KBM-7 (cell line): ENCODE data around the gene TMEM120B.
A peak's percentile ranks its signal among the peaks of the same experiment; 100 is the strongest.
"Not testable (repeated sequence)": the region's sequence is repeated elsewhere in the genome, so short reads cannot be mapped to it uniquely, and the experiment has no call there.

Experiments
- DNase-seq: peaks from one replicate; pipeline ENCODE4 v3.0.0-alpha.2; 2015
- in situ Hi-C: fragments of 300-500 bp; cut with MboI; formaldehyde crosslinking; loops from 2 replicates; pipeline ENCODE4 v1.14.3; 2020; ENCODE audit warnings: low sequenced_read_pairs, low pct_unique_long_range_greater_than_20kb, mixed read lengths

Gene TMEM120B

DNA sequence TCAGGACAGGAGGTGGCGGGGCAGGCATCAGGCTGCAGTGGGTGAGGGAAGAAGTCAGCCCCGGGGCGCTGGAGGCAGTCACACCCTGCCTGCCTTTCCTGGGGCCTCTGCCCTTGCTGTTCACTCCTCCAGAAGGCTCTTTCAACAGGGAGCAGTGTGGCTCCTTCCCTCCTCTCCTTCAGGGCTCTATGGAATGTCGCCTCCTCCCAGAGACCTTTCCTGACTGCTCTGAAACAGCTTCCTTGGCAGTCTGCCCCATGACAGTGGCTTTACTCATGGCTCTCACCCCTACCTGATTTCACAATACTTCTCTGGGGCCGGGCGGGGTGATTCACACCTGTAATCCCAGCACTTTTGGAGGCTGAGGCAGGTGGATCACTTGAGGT, 73.9 kb downstream of the TMEM120B start:
- no peak for DNase-seq
- in situ Hi-C loops = no loop called here

DNA sequence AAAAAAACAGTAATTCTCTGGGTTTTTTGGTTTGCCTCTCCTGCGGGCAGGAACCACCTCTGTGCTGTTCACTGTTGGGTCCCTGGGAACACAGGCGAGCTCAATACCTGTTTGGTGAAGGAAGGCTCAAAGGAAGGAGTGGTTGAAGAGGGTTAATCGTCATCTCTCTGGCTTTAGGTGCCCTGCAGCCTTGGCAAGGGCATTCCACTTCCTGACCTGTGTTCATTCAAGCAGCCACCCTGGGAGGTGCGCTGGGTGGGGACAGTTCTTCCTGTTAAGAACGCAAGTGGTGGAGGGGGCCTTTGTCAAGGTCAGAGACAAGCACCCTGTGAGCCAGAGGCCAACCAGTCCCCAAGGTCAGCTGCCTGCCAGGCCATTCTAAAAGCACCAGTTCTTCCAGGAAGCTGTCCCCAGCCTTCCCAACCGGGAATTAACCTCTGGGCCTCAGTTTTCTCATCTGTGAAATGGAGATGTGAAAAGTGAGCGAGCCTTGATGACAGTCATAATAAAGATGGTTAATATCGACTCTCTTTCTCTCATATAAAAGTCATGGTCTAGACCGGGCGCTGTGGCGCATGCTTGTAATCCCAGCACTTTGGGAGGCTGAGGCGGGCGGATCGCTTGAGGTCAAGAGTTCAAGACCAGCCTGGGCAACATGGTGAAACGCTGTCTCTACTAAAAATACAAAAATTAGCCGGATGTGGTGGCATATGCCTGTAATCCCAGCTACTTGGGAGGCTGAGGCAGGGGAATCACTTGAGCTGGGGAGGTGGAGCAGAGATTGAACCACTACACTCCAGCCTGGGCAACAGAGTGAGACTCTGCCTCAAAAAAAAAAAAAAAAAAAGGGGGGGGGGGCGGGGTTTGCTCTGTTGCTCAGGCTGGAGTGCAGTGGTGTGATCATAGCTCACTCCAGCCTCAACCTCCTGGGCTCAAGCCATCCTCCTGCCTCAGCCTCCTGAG, 74.8 kb downstream of the TMEM120B start:
- DNase-seq = no peak
- in situ Hi-C loops = no loop called here

DNA sequence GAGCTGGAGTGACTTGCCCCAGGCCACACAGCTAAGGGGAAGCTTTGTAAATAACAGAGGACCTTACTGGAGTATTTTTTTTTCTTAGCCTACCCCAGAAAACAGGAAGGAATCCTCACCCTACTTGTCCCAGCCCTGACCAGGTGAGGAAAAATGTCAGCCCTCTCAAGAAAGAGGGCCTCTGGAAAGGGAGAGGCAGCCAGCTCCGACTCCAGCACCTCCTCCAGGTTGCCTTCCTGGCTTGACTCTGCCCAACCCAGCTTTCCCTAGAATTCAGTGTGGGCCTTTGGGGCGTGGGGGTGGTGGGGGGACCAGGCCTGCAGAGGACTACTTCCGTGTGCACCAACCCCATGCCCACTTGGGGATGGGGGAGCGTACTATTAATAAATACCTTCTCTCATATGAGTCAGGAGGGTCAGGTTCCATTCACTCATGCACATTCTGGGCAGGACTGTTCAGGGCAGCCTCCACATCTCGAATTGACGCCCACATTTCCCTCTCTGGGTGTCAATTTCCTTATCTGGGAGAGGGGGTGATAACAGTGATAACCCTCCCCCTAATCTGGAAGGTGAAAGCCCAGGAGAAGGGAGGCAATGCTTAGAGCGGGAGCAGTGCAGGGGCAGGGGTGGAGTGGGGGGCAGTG, 75.7 kb downstream of the TMEM120B start:
- in situ Hi-C loops = no loop called here
- DNase-seq = no peak

DNA sequence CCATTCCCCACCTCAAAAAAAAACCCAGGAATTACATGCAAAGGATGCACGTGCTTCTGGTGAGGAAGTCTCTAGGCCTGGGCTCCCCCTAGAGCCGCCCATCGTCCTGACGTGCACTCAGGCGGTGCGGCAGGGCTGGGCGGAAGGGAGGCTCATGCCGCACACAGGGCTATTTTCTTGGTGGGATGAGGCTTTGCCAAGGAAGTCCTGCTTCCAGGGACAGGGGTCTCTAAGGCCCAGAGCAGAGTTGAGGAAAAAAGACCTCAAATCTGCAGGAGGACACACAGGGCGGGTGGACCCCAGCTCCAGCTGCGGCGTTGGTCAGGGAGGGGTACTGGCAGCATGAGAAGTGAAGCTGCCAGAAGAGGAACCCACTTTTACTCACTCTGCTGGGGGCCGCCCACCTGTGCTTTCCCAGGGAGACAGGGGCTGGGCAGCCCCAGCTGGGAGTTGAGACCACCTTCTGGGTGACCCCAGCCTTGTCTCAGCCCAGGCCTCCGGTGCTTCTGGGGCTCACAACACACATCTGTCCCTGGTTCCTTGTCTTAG, 76.8 kb downstream of the TMEM120B start:
- peak; percentile 75 for DNase-seq
- in situ Hi-C loops = no loop called here

DNA sequence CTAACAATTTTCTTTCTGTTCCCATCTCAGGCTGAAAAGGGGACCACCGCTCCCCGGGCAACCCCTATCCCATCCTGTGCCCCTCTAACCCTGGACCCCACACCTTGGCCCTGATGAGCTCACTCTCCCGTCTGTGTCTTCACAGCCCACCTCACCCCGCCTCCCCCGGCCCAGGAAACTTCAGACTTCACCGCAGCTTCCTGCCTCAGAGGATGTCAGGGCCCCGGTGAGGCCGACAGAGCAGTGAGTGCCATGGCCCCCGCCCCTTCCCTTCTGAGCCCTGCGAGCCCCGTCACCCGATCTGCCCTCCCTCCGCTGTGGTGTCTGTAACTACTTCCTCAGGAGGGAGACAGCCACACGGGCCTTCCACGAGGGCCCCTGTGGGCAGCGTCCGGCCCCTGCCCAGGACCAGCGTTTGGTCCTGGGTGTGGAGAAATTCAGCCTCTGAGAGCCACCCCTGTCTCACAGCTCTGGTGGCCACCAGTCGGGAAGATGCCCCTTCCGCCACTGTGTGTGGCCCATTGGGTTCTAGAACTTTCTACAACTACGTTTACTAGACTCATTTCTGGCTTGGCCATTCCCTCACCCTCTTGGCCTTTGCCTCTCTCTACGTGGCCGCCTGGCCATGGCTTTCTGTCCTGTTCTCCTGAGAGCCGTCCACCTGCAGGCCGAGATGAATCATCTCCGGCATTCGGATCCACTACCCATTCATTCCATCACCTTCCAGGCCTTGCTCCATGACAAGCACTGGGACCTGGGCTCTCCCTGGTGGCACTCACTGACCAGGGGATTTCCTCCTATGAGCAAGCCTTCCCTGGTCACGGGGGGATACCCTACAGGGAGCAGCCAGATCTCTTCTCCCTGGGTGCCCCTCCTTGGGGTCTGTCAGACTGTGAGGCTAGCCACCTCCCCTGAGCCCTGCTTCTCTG, 77.5 kb downstream of the TMEM120B start:
- in situ Hi-C loops = no loop called here
- peak; percentile 94 for DNase-seq

DNA sequence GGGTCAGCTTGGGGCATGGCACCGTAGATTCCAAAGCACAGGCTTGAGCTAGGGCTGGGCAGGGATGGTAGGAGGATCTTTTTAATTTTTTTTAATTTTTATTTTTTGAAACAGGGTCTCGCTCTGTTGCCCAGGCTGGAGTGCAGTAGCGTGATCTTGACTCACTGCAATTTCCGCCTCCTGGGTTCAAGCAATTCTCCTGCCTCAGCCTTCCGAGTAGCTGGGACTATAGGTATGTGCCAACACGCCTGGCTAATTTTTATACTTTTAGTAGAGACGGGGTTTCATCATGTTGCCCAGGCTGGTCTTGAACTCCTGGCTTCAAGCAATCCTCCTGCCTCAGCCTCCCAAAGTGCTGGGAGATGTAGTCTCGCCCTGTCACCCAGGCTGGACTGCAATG, 78.2 kb downstream of the TMEM120B start:
- in situ Hi-C loops, DNase-seq: not testable (repeated sequence)

DNA sequence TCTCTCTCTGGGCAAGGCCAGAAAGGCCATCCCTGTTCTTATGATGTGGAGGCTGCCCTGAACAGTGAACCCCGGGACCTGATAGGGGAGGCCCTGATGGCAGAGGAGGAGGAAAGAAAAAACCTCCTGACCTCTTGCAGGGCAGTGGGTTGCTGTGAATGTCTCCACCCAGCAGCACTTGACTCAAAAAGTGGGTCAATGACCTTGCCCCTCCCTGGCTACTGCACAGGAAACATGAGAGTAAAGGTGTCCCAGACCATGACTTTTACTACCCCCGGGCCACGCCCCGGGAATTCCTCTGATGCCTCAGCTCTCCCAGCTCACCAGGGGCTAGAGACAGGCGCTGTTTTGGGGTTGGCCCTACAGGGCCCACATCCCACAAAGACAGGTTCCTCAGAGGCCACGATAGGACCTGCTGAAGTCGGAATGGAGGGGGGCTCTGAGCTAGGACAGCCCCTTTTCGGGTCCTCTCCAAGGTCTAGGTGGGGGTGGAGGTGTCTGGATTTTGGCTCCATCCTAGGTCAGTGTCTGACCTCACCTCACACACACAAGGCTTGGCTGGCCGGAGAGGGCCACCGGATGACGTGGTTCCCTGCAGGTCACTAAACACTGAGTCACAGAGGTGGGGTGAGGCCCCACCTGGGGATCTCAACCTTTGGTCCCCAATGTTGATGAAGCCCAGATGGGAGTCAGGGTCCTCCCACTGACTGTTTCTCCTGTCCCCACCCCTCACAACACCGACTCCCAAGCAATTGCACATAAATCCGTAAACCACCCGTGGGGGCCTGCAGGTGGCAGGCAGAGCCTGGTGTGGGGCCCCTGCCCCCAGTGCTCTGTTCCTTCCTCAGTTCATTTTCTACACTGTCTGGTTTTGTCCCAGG, 79.4 kb downstream of the TMEM120B start:
- DNase-seq = no peak
- in situ Hi-C loops = no loop called here

DNA sequence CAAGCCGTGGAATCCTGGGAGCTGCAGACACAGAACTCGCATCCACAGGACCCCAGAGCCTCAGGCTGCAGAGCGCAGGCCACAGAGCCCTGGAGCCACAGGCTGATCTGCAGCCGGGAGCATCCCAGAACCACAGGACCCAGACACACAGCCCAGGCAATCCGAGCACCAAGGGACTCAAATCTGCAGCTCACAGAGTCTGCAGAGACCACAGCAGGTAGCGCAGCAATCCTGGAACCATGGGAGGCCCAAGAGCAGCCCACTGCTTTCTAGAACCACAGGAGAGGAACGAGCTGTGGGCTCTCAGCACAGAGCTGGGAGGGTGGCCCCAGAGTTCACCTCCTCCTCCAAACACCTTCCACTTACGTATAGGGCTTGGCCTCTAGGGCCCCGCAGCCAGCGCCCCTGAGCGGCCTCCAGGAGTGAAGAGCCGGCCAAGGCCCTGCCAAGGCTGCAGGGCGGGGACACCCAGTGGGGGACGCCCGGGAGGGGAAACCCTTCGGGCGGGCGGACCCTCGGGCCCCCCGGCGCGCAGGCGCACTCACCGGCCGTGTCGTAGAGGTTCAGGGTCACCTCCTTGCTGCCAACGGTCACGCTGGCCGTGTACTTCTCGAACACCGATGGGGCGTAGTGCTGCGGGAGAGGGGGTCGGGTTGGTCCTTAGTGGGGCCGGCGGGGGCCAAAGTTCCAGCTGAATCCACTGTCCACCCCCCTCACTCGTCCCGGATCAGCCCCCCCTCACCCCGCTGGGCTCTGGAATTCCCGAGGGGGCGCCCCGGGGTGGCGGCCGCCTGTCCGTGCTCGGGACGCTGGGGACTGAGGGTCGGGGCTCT, 80.3 kb downstream of the TMEM120B start:
- DNase-seq = peak; percentile 58
- in situ Hi-C loops = no loop called here

DNA sequence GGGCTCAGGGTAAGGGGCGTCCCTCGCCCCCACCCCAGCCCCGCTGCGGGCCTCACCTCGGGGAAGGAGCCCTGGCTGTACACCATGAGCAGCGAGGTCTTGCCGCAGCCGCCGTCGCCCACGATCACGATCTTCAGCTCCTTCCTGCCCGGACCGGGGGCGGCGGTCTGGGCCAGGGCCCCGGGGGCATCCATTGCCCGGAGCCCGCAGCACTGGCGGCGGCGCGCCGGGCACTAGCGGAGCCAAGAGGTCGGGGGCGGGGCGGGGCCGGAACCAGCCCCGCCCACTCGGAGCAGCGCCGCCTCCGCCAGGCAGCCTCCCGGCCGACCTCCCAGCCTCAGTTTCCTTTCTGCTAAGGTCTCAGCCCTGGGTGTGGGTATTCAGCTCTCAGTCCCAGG, 80.9 kb downstream of the TMEM120B start, which contains the start of gene RHOF:
TSS of gene RHOF (minus strand) at position 249 of the 398 bp plus-strand sequence. CDS start at position 194, 55 bp downstream.
- no peak for DNase-seq
- in situ Hi-C loops = no loop called here

DNA sequence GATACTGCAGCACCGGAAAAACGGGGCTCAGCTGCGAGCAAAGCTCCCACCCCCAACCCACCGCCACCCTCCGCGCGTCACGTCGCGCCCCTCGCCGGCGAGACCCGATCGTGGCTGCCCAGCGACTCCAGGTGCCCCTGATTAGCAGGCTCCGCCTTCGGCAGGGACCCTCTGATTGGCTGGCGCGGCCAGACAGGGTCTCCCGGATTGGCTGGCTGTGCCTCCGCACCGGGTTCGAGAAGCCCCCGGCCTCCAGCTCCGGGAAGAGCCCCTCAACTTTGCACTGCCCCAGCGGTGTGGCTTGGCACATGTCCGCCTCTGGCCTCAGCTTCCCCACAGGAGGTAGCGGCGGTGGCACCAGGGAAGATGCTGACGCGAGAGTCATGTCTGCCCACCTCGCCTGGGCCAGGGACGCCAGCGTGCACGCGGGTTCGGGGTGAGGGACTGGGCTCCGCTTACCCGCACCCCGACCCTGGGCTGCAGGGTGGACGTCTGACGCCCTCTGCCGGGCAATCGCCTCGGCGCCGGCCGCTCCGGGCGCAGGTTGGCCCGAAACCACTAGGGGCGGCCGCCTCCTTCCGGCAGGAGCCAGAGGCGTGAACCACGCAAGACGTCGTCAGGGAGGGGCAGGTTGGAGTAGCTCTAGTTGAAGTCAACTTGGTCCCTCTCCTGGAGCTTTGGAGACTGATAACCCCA, 81.4 kb downstream of the TMEM120B start:
- in situ Hi-C loops = no loop called here
- DNase-seq = peak; percentile 99

DNA sequence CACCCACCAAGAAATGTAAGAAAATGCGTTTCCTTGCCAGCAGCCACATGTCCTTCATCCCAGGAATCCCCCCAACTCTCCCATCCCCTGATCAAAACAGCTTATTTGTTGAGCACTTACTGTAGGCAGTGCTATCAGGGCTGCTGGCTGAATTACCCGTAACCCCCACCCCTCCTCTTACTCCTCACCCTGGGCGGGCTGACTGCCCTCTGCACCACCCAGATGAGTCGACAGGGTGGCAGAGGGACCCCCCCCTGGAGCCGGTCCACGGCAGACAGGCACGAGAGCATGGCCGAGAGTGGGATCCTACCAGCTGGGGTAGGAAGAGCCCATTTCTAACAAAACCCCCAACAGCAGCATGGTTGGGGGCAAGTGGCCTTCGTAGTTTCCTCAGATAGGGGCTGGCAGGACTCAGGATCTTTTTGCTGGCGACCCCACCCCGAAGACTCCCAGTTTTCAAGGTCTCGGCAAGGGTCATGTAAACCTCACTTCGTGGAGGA, 82.0 kb downstream of the TMEM120B start:
- in situ Hi-C loops = no loop called here
- DNase-seq = no peak

DNA sequence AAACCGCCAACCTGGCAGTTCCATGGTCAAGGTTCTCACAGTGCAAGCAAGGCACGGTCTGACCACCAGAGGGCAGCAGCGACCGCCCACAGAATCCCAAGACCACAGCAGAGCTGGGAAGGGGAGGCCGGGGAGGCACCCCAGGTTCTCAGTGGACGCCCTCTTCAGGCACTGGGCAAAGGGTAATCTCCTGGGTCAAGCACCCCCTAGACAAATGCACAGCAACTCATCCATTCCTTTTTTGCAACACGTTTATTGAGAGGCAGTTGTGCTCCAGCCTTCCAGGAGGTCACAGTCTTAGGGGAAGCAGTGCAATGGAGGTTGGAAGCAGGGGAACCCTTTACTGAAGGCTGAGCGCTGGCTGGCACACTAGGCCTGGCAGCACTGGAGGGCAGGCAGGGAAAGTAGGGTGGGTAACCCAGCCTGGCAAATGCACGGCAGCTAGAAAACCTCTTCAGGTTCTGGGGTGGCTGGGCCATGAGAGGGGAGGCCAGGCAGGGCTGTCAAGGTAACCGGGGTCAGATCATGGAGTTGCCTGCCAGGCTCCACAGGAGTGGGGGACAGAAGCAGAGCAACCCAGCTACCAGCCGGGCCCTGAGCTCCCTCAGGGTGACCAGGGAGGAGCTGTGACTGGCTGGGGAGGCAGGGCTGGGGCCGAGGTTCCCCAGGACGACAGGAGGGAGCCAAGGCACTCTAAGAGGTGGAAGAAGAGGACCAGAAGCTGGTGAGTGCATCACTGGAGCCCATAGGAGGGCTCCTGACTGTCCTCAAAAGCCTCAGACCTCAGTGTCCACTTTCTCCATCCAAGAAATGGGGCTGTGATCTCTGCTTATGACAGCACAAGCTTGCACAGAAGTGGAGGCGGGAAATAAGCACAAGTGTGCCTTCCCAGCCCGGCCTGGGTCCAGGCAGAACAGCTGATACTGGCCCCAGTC, 82.7 kb downstream of the TMEM120B start:
- in situ Hi-C loops = no loop called here
- DNase-seq = peak; percentile 91

DNA sequence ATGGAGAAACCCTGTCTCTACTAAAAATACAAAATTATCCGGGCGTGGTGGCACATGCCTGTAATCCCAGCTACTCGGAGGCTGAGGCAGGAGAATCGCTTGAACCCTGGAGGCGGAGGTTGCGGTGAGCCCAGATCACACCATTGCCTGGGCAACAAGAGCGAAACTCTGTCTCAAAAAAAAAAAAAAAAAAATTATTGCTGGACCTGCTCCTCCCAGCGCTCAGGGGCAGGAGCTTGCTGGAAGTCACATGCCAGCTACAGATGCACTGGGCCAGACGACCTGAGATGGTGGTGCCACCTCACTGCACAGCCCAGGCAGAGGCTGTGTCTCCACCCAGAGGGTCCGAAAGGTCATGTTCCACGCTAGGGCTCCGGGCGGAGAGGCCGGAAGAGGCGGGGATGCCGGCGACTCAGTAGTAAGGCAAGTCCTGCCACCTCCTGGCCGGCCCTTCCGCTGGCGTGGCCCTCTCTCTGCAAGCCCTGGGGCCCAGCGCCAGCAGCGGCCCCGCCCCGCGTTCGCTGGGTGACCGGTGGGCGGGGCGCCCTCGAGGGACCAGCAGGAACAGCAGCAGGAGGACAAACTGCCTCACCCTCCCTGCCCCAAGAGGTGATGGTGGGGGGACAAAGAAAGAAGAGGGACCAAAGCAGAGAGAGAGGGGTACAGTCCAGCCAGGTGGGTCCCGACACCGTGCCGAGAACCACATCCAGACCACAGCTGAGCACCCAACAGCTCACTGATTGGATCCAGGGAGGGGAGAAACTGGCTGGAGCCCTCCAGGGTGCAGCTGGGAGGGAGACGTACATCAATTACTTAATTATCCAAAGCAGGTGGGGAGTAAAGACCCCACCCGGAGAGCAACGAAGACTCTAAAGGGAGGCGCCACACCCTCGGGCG, 84.6 kb downstream of the TMEM120B start:
- in situ Hi-C loops = no loop called here
- no peak for DNase-seq

DNA sequence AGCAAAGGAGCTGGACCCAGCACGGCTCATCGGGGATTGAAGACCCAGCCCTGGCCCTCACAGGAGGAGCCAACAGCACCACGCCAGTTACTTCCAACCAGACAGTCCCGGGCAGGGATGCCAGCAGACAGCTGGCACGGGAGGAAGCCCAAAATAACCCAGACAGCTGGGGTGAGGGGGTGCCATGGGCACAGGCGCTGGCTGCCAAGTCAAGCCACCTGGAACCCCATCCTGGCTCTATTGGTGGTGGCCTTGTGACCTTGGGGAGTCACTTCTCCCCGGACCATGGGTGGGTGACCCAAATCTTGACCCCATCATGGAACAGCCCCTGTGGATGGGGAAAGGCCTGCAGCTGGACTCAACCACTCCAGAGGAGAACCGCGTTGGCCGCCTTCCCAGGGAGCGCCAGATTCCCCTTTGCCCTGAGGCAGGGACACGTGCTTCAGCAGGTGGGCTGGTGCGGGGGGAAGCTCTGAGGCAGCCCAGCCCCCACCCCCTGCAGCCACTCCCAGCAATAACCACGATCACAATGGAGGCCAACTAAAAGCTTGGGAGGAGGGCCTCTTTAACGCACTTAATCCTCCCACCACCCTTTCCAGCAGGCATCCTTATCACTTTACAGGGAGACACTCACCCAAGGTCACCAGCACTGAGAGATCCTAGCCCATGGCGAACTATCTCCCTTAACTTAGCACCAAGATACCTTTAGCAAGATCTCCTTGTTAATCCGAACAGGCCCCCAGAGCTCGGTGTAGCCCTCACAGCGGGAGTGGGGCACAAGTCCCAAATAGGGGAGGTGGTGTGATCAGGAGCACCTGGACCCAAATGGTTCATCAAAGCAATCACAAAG, 85.6 kb downstream of the TMEM120B start:
- DNase-seq = no peak
- in situ Hi-C loops = no loop called here
